ENCODE measurements around the gene SSB.
"Not testable (repeated sequence)": the region's sequence is repeated elsewhere in the genome, so short reads cannot be mapped to it uniquely, and the experiment has no call there.

Gene SSB

GRCh38 chr2:169798718-169799592 lies at the start of gene SSB:
Gene SSB (plus strand): TSS chr2:169798871. CDS start chr2:169800961, 2,090 bp downstream.
- peak; percentile 47 for DNase-seq

DNA sequence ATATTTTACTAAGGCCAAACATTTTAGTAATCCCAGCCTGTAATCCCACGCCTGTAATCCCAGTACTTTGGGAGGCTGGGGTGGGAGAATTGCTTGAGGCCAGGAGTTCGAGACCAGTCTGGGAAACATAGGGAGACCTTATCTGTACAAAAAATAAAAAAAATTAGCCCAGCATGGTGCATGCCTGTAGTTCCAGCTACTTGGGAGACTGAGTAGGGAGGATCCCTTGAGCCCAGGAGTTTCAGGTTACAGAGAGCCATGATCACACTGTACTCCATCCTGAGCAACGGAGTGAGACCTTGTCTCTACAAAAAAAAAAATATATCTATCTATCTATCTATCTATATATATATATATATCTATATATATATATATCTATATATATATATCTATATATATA lies 45.9 kb upstream of the SSB start:
- DNase-seq: no peak

DNA sequence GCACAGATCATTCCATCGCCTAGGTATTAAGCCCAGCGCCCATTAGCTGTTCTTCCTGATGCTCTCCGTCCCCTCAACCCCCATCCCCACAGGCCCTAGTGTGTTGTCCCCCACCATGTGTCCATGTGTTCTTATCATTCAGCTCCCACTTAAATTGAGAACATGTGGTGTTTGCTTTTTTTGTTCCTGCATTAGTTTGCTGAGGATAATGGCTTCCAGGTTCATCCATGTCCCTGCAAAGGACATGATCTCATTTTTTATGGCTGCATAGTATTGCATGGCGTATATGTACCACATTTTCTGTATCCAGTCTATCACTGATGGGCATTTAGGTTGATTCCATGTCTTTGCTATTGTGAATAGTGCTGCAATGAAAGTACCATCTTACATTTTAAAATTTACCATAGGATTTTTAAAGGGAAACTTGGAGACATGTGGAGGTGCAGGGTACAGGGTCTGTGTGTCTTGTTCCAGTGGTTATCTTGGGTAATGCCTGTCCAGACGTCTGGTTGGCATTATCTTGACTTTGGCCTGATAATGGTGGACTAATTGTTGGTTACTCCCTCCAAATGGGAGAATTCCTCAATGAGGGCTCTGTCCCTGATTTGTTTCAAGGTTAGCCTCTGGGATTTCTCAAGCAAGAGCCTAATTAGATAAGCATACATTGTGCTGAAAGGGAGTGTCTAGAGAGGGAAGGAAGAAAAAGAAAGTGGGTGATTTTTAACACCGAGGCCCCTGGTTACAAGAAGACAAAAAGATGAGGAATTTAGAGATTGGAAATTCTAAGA lies 43.4 kb upstream of the SSB start:
- DNase-seq: no peak

- DNase-seq: no peak
Observed at GRCh38 chr2:169756342-169756741, 42.3 kb upstream of the SSB start.

- no peak for DNase-seq
Observed at GRCh38 chr2:169757356-169757755, 41.3 kb upstream of the SSB start.

DNA sequence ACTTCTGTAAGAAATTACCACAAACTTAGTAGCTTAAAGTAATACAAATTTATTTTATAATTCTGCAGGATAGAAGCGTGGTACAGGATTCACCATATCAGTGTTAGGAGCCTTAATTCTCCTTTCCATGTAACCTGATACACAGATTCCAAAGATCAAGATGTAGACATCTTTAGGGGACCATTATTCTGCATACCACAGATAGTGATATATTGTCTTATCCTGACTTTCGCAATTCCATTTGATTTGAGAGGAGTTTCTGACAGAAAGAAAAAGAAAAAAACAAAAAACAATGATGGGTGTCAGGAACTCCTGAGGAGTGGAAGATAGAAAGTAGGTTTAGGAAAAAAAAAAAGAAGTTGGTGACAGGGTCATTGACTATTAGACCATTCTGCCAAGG lies 40.9 kb upstream of the SSB start:
- DNase-seq: no peak

DNA sequence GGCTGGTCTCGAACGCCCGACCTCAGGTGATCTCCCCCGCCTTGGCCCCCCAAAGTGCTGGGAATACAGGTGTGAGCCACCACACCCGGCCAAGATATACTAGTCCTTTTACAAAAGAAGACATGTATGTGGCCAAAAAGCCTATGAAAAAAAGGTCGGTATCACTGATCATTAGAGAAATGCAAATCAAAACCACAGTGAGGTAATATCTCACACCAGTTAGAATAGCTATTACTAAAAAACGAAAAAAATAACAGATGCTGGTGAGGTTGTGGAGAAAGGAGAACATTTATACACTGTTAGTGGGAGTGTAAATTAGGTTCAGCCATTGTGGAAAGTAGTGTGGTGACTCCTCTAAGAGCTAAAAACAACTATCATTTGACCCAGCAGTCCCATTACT lies 38.7 kb upstream of the SSB start:
- no peak for DNase-seq

DNA sequence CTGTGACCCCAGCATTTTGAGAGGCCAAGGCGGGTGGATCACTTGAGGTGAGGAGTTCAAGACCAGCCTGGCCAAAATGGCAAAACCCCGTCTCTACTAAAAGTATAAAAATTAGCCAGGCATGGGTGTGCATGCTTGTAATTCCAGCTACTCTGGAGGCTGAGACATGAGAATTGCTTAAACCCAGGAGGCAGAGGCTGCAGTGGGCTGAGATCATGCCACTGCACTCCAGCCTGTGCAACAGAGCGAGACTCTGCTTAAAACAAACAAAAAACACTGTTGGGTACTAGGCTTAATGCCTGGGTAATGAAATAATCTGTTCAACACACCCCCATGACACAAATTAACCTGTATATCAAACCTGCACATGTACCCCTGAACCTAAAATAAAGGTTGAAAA lies 37.9 kb upstream of the SSB start:
- not testable (repeated sequence) for DNase-seq

- DNase-seq: no peak
Observed at GRCh38 chr2:169761251-169761969, 37.3 kb upstream of the SSB start.

DNA sequence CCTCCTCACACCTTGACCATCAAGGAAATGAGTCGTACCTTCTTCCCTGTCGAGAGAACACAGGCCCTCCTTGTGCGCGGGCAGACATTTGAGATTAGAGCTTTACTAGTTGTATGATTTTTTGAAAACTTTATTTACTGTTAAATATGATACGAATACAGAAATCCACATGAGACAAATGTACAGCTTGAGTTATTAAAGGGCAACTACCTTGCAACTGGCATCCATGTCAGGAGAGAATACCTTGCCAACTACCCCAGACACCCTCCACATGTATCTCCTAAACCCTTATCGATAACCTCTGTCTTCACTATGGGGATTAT lies 36.7 kb upstream of the SSB start:
- no peak for DNase-seq

DNA sequence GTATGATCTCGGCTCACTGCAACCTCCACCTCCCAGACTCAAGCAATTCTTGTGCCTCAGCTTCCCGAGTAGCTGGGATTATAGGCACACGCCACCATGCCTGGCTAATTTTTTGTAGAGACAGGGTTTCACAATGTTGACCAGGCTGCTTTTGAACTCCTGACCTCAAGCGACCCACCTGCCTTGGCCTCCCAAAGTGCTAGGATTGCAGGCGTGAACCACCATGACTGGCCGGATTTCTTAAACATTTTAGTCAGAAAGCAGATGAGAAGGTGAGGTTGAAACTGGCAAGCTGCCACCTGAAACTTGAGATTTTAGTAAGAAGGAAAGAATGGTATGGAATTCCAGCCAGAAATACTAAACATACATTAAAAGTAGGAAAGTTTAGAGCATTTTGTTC lies 33.1 kb upstream of the SSB start:
- no peak for DNase-seq

DNA sequence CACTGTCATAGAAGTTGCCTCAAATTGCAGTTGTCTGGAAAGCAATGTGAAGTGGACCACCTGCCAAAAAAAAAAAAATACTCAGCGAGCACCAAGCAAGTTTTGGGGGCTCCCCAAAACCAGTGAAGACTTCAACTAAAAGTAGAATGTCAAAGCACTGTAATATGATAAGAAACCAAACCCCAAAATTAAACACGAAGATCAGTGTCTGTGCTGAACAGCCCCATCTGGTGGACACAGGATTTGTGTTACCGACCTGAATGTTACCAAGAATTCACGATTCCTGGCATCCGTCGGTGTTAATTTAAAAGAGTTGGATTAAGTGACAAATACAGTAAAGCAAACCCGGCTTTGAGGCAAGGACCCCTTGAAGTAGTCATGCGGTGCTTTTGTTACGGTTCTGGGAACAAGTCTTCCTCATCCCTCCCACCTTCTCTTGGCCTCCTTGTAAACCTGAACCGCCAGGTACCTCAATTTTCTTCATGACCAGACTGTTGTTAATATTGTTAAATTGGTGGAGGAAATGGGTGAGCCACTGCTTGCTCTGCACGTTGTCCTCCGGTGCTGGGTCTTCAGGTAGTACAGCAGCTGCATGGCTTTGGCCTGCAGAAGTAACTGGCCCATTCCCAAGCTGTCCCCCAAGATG lies 31.3 kb upstream of the SSB start:
- no peak for DNase-seq

DNA sequence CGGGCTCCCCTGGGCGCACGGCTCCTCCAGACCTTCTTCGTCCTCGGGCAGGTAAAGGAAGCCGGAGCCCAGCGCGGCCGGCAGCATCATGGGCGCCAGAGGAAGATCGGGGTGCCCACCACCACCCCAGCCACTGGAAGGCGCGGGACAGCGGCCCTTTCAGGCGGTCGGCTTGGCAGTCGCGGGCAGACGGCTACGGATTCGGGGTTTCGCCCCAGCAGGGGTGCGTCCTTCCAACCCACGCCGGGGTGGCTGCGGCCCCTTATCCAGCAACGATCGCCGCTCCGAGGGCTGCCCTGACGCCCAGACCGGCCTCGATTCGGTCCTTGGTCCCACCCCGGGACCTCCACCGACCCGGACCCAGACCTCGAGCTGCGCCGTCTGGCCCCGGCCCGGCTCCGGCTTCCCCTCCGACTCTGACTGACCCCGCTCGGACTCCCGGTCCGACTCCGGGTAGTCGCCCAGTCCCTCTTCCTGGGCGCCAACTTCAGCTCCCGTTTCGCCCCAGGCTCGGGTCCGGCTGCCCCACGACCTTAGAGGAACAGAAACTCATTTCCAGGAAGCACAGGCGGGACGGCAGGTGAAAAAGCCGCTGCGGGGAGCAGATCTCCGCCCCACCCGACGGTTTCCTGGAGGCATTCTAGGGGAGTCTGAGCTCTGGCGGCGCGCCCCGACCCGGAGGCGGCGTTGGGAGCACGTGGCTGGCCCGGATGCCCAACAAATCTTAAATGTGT lies 30.2 kb upstream of the SSB start:
- no peak for DNase-seq

GRCh38 chr2:169771021-169771420 lies 27.6 kb upstream of the SSB start:
- DNase-seq: no peak

- no peak for DNase-seq
Observed at GRCh38 chr2:169771612-169772011, 27.1 kb upstream of the SSB start.

DNA sequence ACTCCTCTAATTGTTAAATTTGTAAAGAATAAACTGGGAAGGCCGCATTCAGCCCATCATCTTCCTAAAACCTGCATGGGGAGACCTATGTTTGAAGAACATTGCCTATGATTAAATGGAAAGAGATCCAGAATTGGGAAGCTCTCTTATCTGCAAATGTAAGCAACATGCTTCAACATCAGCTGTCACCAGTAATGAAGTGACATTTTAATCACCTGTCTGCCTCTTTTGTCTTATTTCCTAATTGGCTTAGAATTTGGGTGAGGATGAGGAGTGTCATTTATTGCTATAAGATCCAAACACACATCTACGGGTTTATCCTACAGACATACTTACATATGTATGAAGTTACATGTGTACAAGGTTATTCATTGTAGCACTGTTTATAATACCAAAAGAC lies 26.0 kb upstream of the SSB start:
- DNase-seq: no peak

- no peak for DNase-seq
Observed at GRCh38 chr2:169775354-169775753, 23.3 kb upstream of the SSB start.

GRCh38 chr2:169775765-169776164 lies 22.9 kb upstream of the SSB start:
- no peak for DNase-seq

DNA sequence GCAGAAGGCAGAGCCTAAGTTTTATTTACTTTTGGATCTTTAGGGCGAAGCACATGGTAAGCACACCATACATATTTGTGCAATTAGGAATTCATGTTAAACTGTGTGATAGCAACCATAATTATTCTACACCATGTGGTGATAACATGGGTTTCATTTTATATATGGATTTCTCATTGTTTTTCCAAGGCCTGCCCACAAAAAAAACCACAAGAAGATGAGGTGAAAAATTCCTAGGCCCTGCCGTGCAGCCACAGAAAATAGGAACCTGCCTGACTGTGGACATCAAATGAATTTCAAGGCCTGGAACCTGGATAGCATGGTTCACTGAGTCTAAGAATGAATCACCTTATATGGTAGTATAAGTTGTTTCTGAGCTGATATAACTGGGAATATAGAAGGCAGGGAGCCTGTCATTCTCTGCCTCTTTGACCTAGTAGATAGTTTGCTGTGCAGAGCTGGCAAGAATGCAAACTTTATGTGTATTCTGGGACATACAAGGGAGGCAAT lies 22.4 kb upstream of the SSB start:
- DNase-seq: no peak

GRCh38 chr2:169778446-169778845 lies 20.2 kb upstream of the SSB start:
- DNase-seq: no peak

GRCh38 chr2:169781249-169782013 lies 17.2 kb upstream of the SSB start:
- no peak for DNase-seq
